Activated T-cell treated with anti-CD3 and anti-CD28 coated beads for 24 hours (primary cell): ENCODE data around the gene NELFB.

ENCODE experiments used
- DNase-seq: peaks from one replicate; pipeline ENCODE4 v3.0.0-alpha.2; 2020; ENCODE audit warnings: low read depth

NELFB gene

GRCh38 chr9:137281345-137282116 lies 26.4 kb downstream of the NELFB start:
- no peak for DNase-seq

GRCh38 chr9:137286975-137287383 lies 31.9 kb downstream of the NELFB start:
- DNase-seq: no peak

- DNase-seq: no peak
Observed at GRCh38 chr9:137293094-137293481, 38.0 kb downstream of the NELFB start.

- DNase-seq: no peak
Observed at GRCh38 chr9:137293482-137294090, 38.5 kb downstream of the NELFB start.

GRCh38 chr9:137294091-137294680 lies 39.1 kb downstream of the NELFB start:
- peak; percentile 24 for DNase-seq

- no peak for DNase-seq
Observed at GRCh38 chr9:137294681-137295237, 39.6 kb downstream of the NELFB start.

GRCh38 chr9:137295238-137295811 lies 40.2 kb downstream of the NELFB start:
- DNase-seq: peak; percentile 42

- DNase-seq: no peak
Observed at GRCh38 chr9:137295849-137296669, 40.9 kb downstream of the NELFB start.

GRCh38 chr9:137296670-137297664 lies 41.8 kb downstream of the NELFB start:
- DNase-seq: no peak

- no peak for DNase-seq
Observed at GRCh38 chr9:137297966-137298365, 42.8 kb downstream of the NELFB start.

GRCh38 chr9:137298401-137299202 lies 43.5 kb downstream of the NELFB start:
- DNase-seq: no peak

- no peak for DNase-seq
Observed at GRCh38 chr9:137299203-137299565, 44.1 kb downstream of the NELFB start.

GRCh38 chr9:137299938-137300337 lies 44.8 kb downstream of the NELFB start:
- DNase-seq: no peak

GRCh38 chr9:137300567-137301080 lies 45.5 kb downstream of the NELFB start:
- no peak for DNase-seq

GRCh38 chr9:137301081-137301947 lies 46.2 kb downstream of the NELFB start:
- DNase-seq: no peak

GRCh38 chr9:137302118-137302448 lies 47.0 kb downstream of the NELFB start, which contains the start of gene NRARP:
TSS of gene NRARP (minus strand) at chr9:137302271. CDS start at chr9:137301928, 343 bp downstream.
- peak; percentile 85 for DNase-seq

GRCh38 chr9:137302449-137303150 lies 47.5 kb downstream of the NELFB start:
- DNase-seq: no peak
